Keratinocyte (primary cell): Measurements from ENCODE around the gene SRGAP3. TPM values are rescaled to one million over a fixed set of nuclear protein-coding genes. Genes with fewer than 3 reads are reported as not detected.

Source experiments
- DNase-seq: peaks from one replicate; pipeline ENCODE4 v3.0.0-alpha.2; 2011; ENCODE audit warnings: low read depth, missing footprints, low spot score
- FAIRE-seq: peaks from 2 replicates; lab custom pipeline; 2011; peaks lifted over from hg19 to GRCh38; lab: Jason Lieb, UNC
- H2AFZ ChIP-seq: 2 replicates; pipeline ENCODE4 v1.6.0; 2012; ENCODE audit warnings: low read length, control low read depth, inconsistent platforms; ENCODE audit not compliant: control insufficient read depth
- H3K27ac ChIP-seq: 2 replicates; pipeline ENCODE4 v1.5.1; 2011; ENCODE audit warnings: low read length; ENCODE audit not compliant: control insufficient read depth, insufficient read depth
- H3K27me3 ChIP-seq: 3 replicates; pipeline ENCODE4 v1.6.0; 2011; ENCODE audit warnings: low read length; ENCODE audit not compliant: control insufficient read depth, insufficient read depth; ENCODE audit errors: extremely low read depth
- H3K36me3 ChIP-seq, 2 experiments: 2 replicates in 1 of 2; 3 replicates in 1 of 2; pipeline ENCODE4 v1.5.1; 2011; ENCODE audit warnings: low read length in 2 of 2, mild to moderate bottlenecking in 1 of 2; ENCODE audit not compliant: control insufficient read depth in 2 of 2, insufficient read depth in 2 of 2; ENCODE audit errors: extremely low read depth in 1 of 2
- H3K4me1 ChIP-seq: 3 replicates; pipeline ENCODE4 v1.5.1; 2011; ENCODE audit warnings: low read length; ENCODE audit not compliant: control insufficient read depth, insufficient read depth; ENCODE audit errors: extremely low read depth
- H3K4me2 ChIP-seq: 3 replicates; pipeline ENCODE4 v1.6.0; 2011; ENCODE audit warnings: low read depth, low read length; ENCODE audit not compliant: control insufficient read depth, insufficient read depth; ENCODE audit errors: extremely low read depth
- H3K4me3 ChIP-seq, 3 experiments: fragments of 200-600 bp in 1 of 3; sonication (generic) in 1 of 3; 2 replicates in 2 of 3; 3 replicates in 1 of 3; pipeline ENCODE4 v1.5.1; 2011 to 2016; ENCODE audit warnings: low read length in 3 of 3, mild to moderate bottlenecking in 3 of 3, control low read depth in 2 of 3, inconsistent platforms in 1 of 3, low read depth in 1 of 3, mixed read lengths in 1 of 3, mixed run types in 1 of 3, moderate library complexity in 1 of 3; ENCODE audit not compliant: control insufficient read depth in 2 of 3, insufficient read depth in 2 of 3; ENCODE audit errors: extremely low read depth in 1 of 3
- H3K79me2 ChIP-seq: 2 replicates; pipeline ENCODE4 v1.6.0; 2012; ENCODE audit warnings: low read length; ENCODE audit not compliant: control insufficient read depth, insufficient read depth
- H3K9ac ChIP-seq: 3 replicates; pipeline ENCODE4 v1.6.0; 2011; ENCODE audit warnings: low read length; ENCODE audit not compliant: control insufficient read depth, insufficient read depth; ENCODE audit errors: extremely low read depth
- H3K9me1 ChIP-seq: 3 replicates; pipeline ENCODE4 v1.6.0; 2011; ENCODE audit warnings: low read length; ENCODE audit not compliant: control insufficient read depth, insufficient read depth; ENCODE audit errors: extremely low read depth
- H3K9me3 ChIP-seq: 2 replicates; pipeline ENCODE4 v1.5.1; 2012; ENCODE audit warnings: low read depth, low read length; ENCODE audit not compliant: control insufficient read depth
- H4K20me1 ChIP-seq: 3 replicates; pipeline ENCODE4 v1.6.0; 2011; ENCODE audit warnings: low read length; ENCODE audit not compliant: control insufficient read depth, insufficient read depth; ENCODE audit errors: extremely low read depth
- EZH2 ChIP-seq: IDR thresholded peaks from one replicate; pipeline ENCODE4 v1.6.1; 2012; ENCODE audit warnings: inconsistent platforms, mild to moderate bottlenecking, low read length, moderate library complexity
- dilution Hi-C: fragments of 300-500 bp; cut with MboI; formaldehyde crosslinking; loops from one replicate; pipeline ENCODE4 v1.7.0; 2020; ENCODE audit warnings: low sequenced_read_pairs; ENCODE audit not compliant: extremely low pct_ligation_motif_present
- polyA plus RNA-seq, 5 experiments: library from polyadenylated mRNA; depleted of rRNA in 3 of 5; stranded (reverse) in 3 of 5; stranded (forward) in 1 of 5; unstranded in 1 of 5; fragments of >200 nt; gene quantifications; 1 replicate in 1 of 5; 2 replicates in 3 of 5; 3 replicates in 1 of 5; pipeline versions ENCODE4 v1.2.1 to v1.2.3, GENCODE V29; 2011 to 2012; ENCODE audit warnings: missing spikeins in 2 of 5, low read depth in 1 of 5, low replicate concordance in 1 of 5
- TF ChIP-seq, protein P1 (sequence below), 3 experiments: IDR thresholded peaks in 1 of 3; conservative IDR thresholded peaks in 1 of 3; optimal IDR thresholded peaks in 1 of 3; 2 replicates in 2 of 3; 3 replicates in 1 of 3; pipeline versions ENCODE3 to v1.5.1; 2011; ENCODE audit warnings: low read length in 3 of 3, mild to moderate bottlenecking in 3 of 3, moderate library complexity in 2 of 3, control low read depth in 1 of 3, inconsistent platforms in 1 of 3; ENCODE audit not compliant: insufficient read depth in 2 of 3; ENCODE audit errors: extremely low read depth in 1 of 3

The SRGAP3 gene
- polyA plus RNA-seq, 1 donor (not counting 4 experiments of a cell fraction or from before 2014, with no cell fraction given), result 7.2 TPM

DNA sequence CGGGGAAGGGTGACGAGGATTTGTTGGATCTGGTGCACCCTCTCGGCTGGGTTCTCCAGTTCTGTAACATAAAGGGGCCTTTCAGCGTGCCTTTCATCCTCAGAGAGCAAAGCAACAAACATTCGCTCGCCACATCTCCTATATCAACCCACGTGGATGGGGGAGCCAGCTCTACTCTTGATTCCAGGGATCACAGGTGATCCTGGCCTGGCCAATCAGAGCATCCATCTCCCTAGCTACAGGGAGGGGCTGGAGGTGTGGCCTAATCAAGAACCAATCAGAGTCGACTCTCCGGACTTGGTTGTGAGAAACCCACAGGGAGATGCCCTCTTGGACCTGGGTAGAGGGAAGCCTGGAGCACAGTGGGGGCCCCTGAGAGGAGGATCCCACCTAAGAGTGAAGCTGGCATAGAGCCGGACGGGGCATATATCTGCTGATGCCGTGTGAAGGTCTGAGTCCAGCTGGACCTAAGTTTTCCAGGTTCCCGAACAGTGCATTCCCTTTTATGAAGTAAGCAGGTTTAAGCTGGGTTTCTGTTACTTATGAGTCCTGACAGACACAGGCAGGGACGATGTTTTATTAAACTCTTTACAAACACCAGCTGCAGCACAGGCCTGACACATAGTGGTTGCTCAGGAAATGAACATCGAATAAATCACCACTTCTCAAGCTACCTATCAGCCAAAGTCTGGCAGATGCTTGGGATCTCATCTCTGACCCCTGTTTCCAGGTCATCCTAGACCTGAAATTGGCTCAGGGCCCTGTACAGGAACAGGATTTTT, 235.5 kb downstream of the SRGAP3 start:
- no peaks in the 10 kb centered on the region for H3K9me3 ChIP-seq
- no peaks in the 10 kb centered on the region for H4K20me1 ChIP-seq
- no peak overlapping the region for H3K4me3 ChIP-seq
- H3K27me3 ChIP-seq, result no peaks in the 10 kb centered on the region
- no peak overlapping the region for H3K4me2 ChIP-seq
- H3K36me3 ChIP-seq, result peaks cover 10 to 17% of the 10 kb centered on the region in 2 experiments
- H3K79me2 ChIP-seq, result no peaks in the 10 kb centered on the region
- no peak overlapping the region for H3K27ac ChIP-seq
- TF ChIP-seq, protein P1, sequence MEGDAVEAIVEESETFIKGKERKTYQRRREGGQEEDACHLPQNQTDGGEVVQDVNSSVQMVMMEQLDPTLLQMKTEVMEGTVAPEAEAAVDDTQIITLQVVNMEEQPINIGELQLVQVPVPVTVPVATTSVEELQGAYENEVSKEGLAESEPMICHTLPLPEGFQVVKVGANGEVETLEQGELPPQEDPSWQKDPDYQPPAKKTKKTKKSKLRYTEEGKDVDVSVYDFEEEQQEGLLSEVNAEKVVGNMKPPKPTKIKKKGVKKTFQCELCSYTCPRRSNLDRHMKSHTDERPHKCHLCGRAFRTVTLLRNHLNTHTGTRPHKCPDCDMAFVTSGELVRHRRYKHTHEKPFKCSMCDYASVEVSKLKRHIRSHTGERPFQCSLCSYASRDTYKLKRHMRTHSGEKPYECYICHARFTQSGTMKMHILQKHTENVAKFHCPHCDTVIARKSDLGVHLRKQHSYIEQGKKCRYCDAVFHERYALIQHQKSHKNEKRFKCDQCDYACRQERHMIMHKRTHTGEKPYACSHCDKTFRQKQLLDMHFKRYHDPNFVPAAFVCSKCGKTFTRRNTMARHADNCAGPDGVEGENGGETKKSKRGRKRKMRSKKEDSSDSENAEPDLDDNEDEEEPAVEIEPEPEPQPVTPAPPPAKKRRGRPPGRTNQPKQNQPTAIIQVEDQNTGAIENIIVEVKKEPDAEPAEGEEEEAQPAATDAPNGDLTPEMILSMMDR (optimal IDR thresholded peaks at IDR 0.05 in 1 of 3, IDR thresholded peaks at IDR 0.05 in 1 of 3, conservative IDR thresholded peaks at IDR 0.05 in 1 of 3; ENCODE audit: extremely low read depth in 1 of 3, insufficient read depth in 2 of 3, low read length in 3 of 3), result peak in 1 of 3 experiments; percentile 14
- no peak for TF ChIP-seq EZH2
- dilution Hi-C loops, result no loop called here
- H3K9ac ChIP-seq, result no peak overlapping the region
- H2AFZ ChIP-seq, result no peak overlapping the region
- H3K4me1 ChIP-seq, result no peaks in the 10 kb centered on the region
- no peaks in the 10 kb centered on the region for H3K9me1 ChIP-seq
- DNase-seq, result no peak
- no peak for FAIRE-seq

DNA sequence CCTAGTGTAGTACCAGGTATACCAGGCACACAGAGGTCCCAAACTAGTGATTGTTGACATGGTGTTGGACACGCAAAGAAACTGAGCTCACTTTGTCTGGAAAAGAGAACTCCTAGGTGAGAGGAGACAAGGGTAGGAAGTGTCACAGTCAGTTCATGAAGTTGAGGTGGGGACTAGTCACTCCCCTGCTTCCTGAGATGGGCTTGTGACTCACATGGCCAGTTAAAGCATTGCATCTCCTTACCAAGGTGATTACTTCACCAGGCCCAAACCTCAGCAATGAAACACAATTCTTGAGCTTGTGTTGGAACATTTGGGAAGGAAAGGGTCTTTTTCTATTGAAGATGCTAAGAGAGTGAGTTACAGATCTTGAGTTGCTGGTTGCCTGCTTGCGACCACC, 236.9 kb downstream of the SRGAP3 start:
- peaks cover 12 to 17% of the 10 kb centered on the region in 2 experiments for H3K36me3 ChIP-seq
- H3K4me3 ChIP-seq, result no peak overlapping the region
- H3K9me1 ChIP-seq, result no peaks in the 10 kb centered on the region
- no peaks in the 10 kb centered on the region for H3K9me3 ChIP-seq
- no peaks in the 10 kb centered on the region for H4K20me1 ChIP-seq
- no peaks in the 10 kb centered on the region for H3K79me2 ChIP-seq
- H3K4me2 ChIP-seq, result no peak overlapping the region
- TF ChIP-seq, protein P1 (optimal IDR thresholded peaks at IDR 0.05 in 1 of 3, IDR thresholded peaks at IDR 0.05 in 1 of 3, conservative IDR thresholded peaks at IDR 0.05 in 1 of 3; ENCODE audit: extremely low read depth in 1 of 3, insufficient read depth in 2 of 3, low read length in 3 of 3), result no peak
- no peak for TF ChIP-seq EZH2
- no peak overlapping the region for H2AFZ ChIP-seq
- dilution Hi-C loops, result no loop called here
- no peak overlapping the region for H3K27ac ChIP-seq
- no peak overlapping the region for H3K9ac ChIP-seq
- no peak for FAIRE-seq
- H3K4me1 ChIP-seq, result no peaks in the 10 kb centered on the region
- H3K27me3 ChIP-seq, result no peaks in the 10 kb centered on the region
- no peak for DNase-seq
